ENCODE results near the gene PRKG2.

The PRKG2 gene

DNA sequence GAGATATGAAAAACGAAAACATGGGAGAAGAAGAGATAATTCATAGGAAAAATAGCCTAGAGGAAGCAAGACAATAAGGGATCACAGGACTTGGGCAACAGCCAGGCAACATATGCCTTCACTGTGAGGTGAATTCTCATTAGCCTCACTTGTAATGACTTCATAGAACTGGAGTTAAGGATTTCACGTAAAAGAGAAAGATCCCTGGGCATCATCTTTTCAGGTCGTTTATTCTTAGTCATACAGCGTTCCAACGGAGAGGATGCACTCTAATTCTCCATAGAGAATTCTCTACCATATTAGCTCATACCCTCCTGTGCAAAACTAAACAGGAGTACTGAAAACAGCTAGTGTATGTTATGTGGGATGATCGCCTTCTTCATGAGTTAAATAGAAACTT lies 1.4 kb downstream of the PRKG2 start:
- TF ChIP-seq TAF1 (IDR thresholded peaks at IDR 0.05; ENCODE audit: borderline replicate concordance, insufficient read depth, low read length) (no peak), SIN3A (IDR thresholded peaks at IDR 0.05; ENCODE audit: borderline replicate concordance, insufficient read depth, low read length) (no peak), POLR2AphosphoS5 (IDR thresholded peaks at IDR 0.05; ENCODE audit: low read depth, low read length) (no peak), FOXP2 (optimal IDR thresholded peaks at IDR 0.05; ENCODE audit: borderline replicate concordance, extremely low read depth, extremely low read length, insufficient read depth) (no peak)
- TF ChIP-seq, protein P1, sequence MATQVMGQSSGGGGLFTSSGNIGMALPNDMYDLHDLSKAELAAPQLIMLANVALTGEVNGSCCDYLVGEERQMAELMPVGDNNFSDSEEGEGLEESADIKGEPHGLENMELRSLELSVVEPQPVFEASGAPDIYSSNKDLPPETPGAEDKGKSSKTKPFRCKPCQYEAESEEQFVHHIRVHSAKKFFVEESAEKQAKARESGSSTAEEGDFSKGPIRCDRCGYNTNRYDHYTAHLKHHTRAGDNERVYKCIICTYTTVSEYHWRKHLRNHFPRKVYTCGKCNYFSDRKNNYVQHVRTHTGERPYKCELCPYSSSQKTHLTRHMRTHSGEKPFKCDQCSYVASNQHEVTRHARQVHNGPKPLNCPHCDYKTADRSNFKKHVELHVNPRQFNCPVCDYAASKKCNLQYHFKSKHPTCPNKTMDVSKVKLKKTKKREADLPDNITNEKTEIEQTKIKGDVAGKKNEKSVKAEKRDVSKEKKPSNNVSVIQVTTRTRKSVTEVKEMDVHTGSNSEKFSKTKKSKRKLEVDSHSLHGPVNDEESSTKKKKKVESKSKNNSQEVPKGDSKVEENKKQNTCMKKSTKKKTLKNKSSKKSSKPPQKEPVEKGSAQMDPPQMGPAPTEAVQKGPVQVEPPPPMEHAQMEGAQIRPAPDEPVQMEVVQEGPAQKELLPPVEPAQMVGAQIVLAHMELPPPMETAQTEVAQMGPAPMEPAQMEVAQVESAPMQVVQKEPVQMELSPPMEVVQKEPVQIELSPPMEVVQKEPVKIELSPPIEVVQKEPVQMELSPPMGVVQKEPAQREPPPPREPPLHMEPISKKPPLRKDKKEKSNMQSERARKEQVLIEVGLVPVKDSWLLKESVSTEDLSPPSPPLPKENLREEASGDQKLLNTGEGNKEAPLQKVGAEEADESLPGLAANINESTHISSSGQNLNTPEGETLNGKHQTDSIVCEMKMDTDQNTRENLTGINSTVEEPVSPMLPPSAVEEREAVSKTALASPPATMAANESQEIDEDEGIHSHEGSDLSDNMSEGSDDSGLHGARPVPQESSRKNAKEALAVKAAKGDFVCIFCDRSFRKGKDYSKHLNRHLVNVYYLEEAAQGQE (IDR thresholded peaks at IDR 0.05; ENCODE audit: insufficient read depth in 1 of 2, low read depth in 2 of 2, low read length in 2 of 2), result no peak

GRCh38 chr4:81211956-81212355 lies 3.1 kb downstream of the PRKG2 start:
- TF ChIP-seq SIN3A (IDR thresholded peaks at IDR 0.05; ENCODE audit: borderline replicate concordance, insufficient read depth, low read length), result no peak
- TF ChIP-seq, protein P1 (IDR thresholded peaks at IDR 0.05; ENCODE audit: insufficient read depth in 1 of 2, low read depth in 2 of 2, low read length in 2 of 2), result no peak
- no peak for TF ChIP-seq FOXP2 (optimal IDR thresholded peaks at IDR 0.05; ENCODE audit: borderline replicate concordance, extremely low read depth, extremely low read length, insufficient read depth)
- no peak for TF ChIP-seq TAF1 (IDR thresholded peaks at IDR 0.05; ENCODE audit: borderline replicate concordance, insufficient read depth, low read length)
- no peak for TF ChIP-seq POLR2AphosphoS5 (IDR thresholded peaks at IDR 0.05; ENCODE audit: low read depth, low read length)

- TF ChIP-seq, protein P1 (IDR thresholded peaks at IDR 0.05; ENCODE audit: insufficient read depth in 1 of 2, low read depth in 2 of 2, low read length in 2 of 2), result no peak
- no peak for TF ChIP-seq SIN3A (IDR thresholded peaks at IDR 0.05; ENCODE audit: borderline replicate concordance, insufficient read depth, low read length)
- no peak for TF ChIP-seq POLR2AphosphoS5 (IDR thresholded peaks at IDR 0.05; ENCODE audit: low read depth, low read length)
Observed at GRCh38 chr4:81207828-81208227, 7.2 kb downstream of the PRKG2 start.

DNA sequence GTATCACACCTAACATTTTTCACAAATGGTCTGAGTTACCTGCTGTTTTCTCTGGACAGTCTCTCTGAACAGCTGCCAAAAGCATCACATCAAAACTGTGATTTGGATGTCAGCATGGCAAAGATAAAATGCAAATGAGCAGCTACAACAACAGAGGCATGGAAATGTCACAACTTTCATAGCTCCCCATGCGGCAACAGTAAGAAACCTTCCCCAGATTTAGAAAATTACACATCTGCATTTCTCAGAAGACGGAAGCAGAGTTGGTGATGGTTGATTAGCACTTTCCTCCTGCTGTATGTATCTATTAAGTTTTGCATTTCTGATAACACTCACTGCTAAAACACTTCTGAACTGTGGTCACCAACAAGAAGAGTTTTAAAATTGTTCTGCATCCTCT lies 9.7 kb downstream of the PRKG2 start:
- TF ChIP-seq FOXP2 (optimal IDR thresholded peaks at IDR 0.05; ENCODE audit: borderline replicate concordance, extremely low read depth, extremely low read length, insufficient read depth), result no peak
- TF ChIP-seq SIN3A (IDR thresholded peaks at IDR 0.05; ENCODE audit: borderline replicate concordance, insufficient read depth, low read length), result no peak
- TF ChIP-seq TAF1 (IDR thresholded peaks at IDR 0.05; ENCODE audit: borderline replicate concordance, insufficient read depth, low read length), result no peak
- no peak for TF ChIP-seq POLR2AphosphoS5 (IDR thresholded peaks at IDR 0.05; ENCODE audit: low read depth, low read length)
- TF ChIP-seq, protein P1 (IDR thresholded peaks at IDR 0.05; ENCODE audit: insufficient read depth in 1 of 2, low read depth in 2 of 2, low read length in 2 of 2), result no peak

DNA sequence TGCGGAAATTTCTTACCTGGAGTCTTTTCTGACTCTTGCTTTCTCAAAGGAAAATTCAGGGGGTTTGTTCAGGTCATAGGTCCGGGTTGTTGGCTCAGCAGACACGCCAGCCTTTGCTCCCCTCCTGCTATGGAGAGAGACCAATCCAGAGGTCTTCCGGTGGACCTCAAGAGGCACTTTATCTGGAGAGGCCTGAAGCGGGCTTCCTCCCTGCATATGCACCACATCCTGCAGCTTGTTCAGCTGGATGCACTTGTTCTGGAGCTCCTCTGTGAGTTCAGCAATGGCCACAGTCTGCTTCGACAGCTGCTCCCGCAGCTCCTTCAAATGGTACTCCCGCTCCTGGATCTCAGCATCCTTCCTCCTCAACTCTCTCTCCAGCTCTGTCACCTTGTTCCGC lies 10.5 kb downstream of the PRKG2 start:
- TF ChIP-seq SIN3A (IDR thresholded peaks at IDR 0.05; ENCODE audit: borderline replicate concordance, insufficient read depth, low read length), result no peak
- no peak for TF ChIP-seq POLR2AphosphoS5 (IDR thresholded peaks at IDR 0.05; ENCODE audit: low read depth, low read length)
- TF ChIP-seq, protein P1 (IDR thresholded peaks at IDR 0.05; ENCODE audit: insufficient read depth in 1 of 2, low read depth in 2 of 2, low read length in 2 of 2), result no peak
- no peak for TF ChIP-seq FOXP2 (optimal IDR thresholded peaks at IDR 0.05; ENCODE audit: borderline replicate concordance, extremely low read depth, extremely low read length, insufficient read depth)
- no peak for TF ChIP-seq TAF1 (IDR thresholded peaks at IDR 0.05; ENCODE audit: borderline replicate concordance, insufficient read depth, low read length)
